ENCODE data around the gene RUNX2.

DNA sequence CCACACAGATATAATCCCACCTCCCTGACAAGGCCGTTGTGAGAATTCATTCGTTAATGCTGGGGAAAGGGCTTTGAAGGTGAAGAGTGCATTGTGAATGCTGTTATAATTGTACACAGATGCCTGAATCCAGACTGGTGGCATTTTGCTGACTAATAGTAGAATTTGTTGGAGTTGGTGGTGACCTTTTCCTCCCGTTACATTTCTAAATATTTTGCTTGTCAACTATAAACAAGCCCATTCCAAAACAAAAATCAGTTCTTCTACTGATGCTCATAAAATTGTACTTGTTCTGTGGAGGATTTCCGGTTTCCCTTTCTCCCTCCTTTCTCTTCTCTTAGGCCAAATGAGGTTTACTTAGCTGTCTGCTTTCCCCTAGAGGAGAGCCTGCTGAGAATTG lies 302.7 kb downstream of the RUNX2 start:
- TF ChIP-seq, protein P1, sequence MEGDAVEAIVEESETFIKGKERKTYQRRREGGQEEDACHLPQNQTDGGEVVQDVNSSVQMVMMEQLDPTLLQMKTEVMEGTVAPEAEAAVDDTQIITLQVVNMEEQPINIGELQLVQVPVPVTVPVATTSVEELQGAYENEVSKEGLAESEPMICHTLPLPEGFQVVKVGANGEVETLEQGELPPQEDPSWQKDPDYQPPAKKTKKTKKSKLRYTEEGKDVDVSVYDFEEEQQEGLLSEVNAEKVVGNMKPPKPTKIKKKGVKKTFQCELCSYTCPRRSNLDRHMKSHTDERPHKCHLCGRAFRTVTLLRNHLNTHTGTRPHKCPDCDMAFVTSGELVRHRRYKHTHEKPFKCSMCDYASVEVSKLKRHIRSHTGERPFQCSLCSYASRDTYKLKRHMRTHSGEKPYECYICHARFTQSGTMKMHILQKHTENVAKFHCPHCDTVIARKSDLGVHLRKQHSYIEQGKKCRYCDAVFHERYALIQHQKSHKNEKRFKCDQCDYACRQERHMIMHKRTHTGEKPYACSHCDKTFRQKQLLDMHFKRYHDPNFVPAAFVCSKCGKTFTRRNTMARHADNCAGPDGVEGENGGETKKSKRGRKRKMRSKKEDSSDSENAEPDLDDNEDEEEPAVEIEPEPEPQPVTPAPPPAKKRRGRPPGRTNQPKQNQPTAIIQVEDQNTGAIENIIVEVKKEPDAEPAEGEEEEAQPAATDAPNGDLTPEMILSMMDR (IDR thresholded peaks at IDR 0.05), result no peak
- TF ChIP-seq EZH2 (IDR thresholded peaks at IDR 0.05) (no peak), EZH2phosphoT487 (IDR thresholded peaks at IDR 0.05) (no peak)
